RWPE2 (cell line): Measurements from ENCODE around the gene IL13.
A peak's percentile ranks its signal among the peaks of the same experiment; 100 is the strongest.

ENCODE experiments used
- ATAC-seq: fragments of 200-7000 bp; cut with Tn5 transposase; 3 replicates; pipeline ENCODE4 v1.9.1; 2021; ENCODE audit warnings: low read depth
- DNase-seq: peaks from one replicate; pipeline ENCODE4 v3.0.0-alpha.2; 2020; ENCODE audit warnings: low spot score
- H3K27ac ChIP-seq: fragments of 450-650 bp; 2 replicates; pipeline ENCODE4 v1.5.1; 2017; ENCODE audit warnings: mild to moderate bottlenecking; ENCODE audit not compliant: poor library complexity, severe bottlenecking
- H3K27me3 ChIP-seq: fragments of 250-450 bp; sonication (Bioruptor Pico); 2 replicates; pipeline ENCODE4 v1.5.1; 2021; ENCODE audit warnings: mild to moderate bottlenecking, moderate library complexity; ENCODE audit not compliant: insufficient read depth, poor library complexity, severe bottlenecking
- H3K36me3 ChIP-seq: fragments of 250-450 bp; sonication (Bioruptor Pico); 2 replicates; pipeline ENCODE4 v1.5.1; 2020; ENCODE audit warnings: low read depth, mild to moderate bottlenecking, moderate library complexity
- H3K4me1 ChIP-seq: fragments of 250-450 bp; sonication (Bioruptor Pico); 2 replicates; pipeline ENCODE4 v1.5.1; 2021; ENCODE audit warnings: mild to moderate bottlenecking, moderate library complexity; ENCODE audit not compliant: insufficient read depth, poor library complexity, severe bottlenecking
- H3K4me3 ChIP-seq: fragments of 250-450 bp; sonication (Bioruptor Pico); 2 replicates; pipeline ENCODE4 v1.5.1; 2021; ENCODE audit warnings: mild to moderate bottlenecking, moderate library complexity; ENCODE audit not compliant: severe bottlenecking
- H3K9me3 ChIP-seq: fragments of 250-450 bp; sonication (Bioruptor Pico); 2 replicates; pipeline ENCODE4 v1.5.1; 2021; ENCODE audit warnings: mild to moderate bottlenecking, moderate library complexity; ENCODE audit not compliant: severe bottlenecking
- CTCF ChIP-seq: fragments of 450-650 bp; IDR thresholded peaks from one replicate; pipeline ENCODE4 v1.5.1; 2017; ENCODE audit warnings: mild to moderate bottlenecking, moderate library complexity; ENCODE audit not compliant: poor library complexity, severe bottlenecking

The IL13 gene

GRCh38 chr5:132653716-132654115 is 4.3 kb upstream of the IL13 start:
- no peaks in the 10 kb centered on the region for H3K36me3 ChIP-seq
- peaks cover 6% of the 10 kb centered on the region for H3K27me3 ChIP-seq
- no peak overlapping the region for H3K4me3 ChIP-seq
- H3K27ac ChIP-seq: no peak overlapping the region
- no peaks in the 10 kb centered on the region for H3K9me3 ChIP-seq
- TF ChIP-seq CTCF: peak; percentile 6
- peak; percentile 13; the same call in 1 of the 3 replicates for ATAC-seq
- no peaks in the 10 kb centered on the region for H3K4me1 ChIP-seq
- no peak for DNase-seq

GRCh38 chr5:132655821-132656773 is 1.9 kb upstream of the IL13 start:
- DNase-seq (no peak), ATAC-seq (peak; percentile 28)
- Histone ChIP-seq H3K36me3 (no peaks in the 10 kb centered on the region), H3K9me3 (no peaks in the 10 kb centered on the region), H3K27ac (no peak overlapping the region), H3K27me3 (peaks cover 6% of the 10 kb centered on the region), H3K4me3 (peak overlapping the region; percentile 30), H3K4me1 (no peaks in the 10 kb centered on the region)
- TF ChIP-seq CTCF: peak; percentile 59

- no peak for TF ChIP-seq CTCF
- ATAC-seq: no peak
- no peaks in the 10 kb centered on the region for H3K36me3 ChIP-seq
- peaks cover 6% of the 10 kb centered on the region for H3K27me3 ChIP-seq
- no peak overlapping the region for H3K27ac ChIP-seq
- no peaks in the 10 kb centered on the region for H3K9me3 ChIP-seq
- DNase-seq: no peak
- no peaks in the 10 kb centered on the region for H3K4me1 ChIP-seq
- no peak overlapping the region for H3K4me3 ChIP-seq
These were observed 1.1 kb upstream of the IL13 start for GRCh38 chr5:132656774-132657355.

GRCh38 chr5:132658381-132659302 is 669 bp downstream of the IL13 start:
- DNase-seq (no peak), ATAC-seq (no peak)
- no peak for TF ChIP-seq CTCF

More at GRCh38 chr5:132658381-132659302, 669 bp downstream of the IL13 start:
- Histone ChIP-seq H3K9me3 (no peaks in the 10 kb centered on the region), H3K4me1 (no peaks in the 10 kb centered on the region), H3K27me3 (peaks cover 6% of the 10 kb centered on the region), H3K36me3 (no peaks in the 10 kb centered on the region), H3K27ac (no peak overlapping the region), H3K4me3 (no peak overlapping the region)
